NB4 (cell line): ENCODE measurements around the gene SLC27A1.

Experiments used
- DNase-seq: peaks from one replicate; pipeline ENCODE4 v3.0.0; 2010; ENCODE audit warnings: low read depth
- H3K4me3 ChIP-seq: one replicate; pipeline ENCODE4 v1.5.1; 2011; ENCODE audit warnings: mild to moderate bottlenecking, low read depth, low read length, moderate library complexity
- MYC ChIP-seq: IDR thresholded peaks from 2 replicates; pipeline ENCODE4 v1.6.1; 2011; ENCODE audit warnings: low read depth, low read length
- POLR2A ChIP-seq: IDR thresholded peaks from 2 replicates; pipeline ENCODE4 v1.6.1; 2011; ENCODE audit warnings: mild to moderate bottlenecking; ENCODE audit not compliant: insufficient read length; ENCODE audit errors: extremely low read depth
- TF ChIP-seq, protein P1 (sequence below): IDR thresholded peaks from 2 replicates; pipeline ENCODE4 v1.6.1; 2011; ENCODE audit warnings: low read depth, low read length
- TF ChIP-seq, protein P2 (sequence below): IDR thresholded peaks from one replicate; pipeline ENCODE4 v1.5.1; 2012; ENCODE audit warnings: low read depth, low read length

The SLC27A1 gene

DNA sequence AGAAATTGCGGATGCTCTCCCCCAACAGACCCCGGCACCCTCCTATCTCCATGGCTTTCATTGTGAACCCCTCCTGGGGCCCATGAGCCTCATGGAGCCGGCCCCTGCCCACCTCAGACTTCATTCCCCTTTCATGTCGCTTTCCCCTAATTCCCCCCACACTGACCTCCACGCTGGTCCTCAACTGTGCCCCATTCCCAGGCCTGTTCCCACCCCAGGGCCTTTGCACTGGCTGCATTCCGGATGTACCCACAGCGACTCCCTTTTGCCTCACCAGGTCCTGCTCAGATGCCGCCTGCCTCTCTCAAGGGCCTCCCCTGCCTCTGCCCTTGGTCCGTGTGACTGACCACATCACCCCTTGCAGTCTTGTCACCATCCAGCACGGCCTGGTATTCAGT, 13.3 kb downstream of the SLC27A1 start:
- no peak for DNase-seq
- H3K4me3 ChIP-seq, result no peak overlapping the region
- TF ChIP-seq, protein P1, sequence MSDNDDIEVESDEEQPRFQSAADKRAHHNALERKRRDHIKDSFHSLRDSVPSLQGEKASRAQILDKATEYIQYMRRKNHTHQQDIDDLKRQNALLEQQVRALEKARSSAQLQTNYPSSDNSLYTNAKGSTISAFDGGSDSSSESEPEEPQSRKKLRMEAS, result no peak
- no peak for TF ChIP-seq POLR2A
- TF ChIP-seq, protein P2, sequence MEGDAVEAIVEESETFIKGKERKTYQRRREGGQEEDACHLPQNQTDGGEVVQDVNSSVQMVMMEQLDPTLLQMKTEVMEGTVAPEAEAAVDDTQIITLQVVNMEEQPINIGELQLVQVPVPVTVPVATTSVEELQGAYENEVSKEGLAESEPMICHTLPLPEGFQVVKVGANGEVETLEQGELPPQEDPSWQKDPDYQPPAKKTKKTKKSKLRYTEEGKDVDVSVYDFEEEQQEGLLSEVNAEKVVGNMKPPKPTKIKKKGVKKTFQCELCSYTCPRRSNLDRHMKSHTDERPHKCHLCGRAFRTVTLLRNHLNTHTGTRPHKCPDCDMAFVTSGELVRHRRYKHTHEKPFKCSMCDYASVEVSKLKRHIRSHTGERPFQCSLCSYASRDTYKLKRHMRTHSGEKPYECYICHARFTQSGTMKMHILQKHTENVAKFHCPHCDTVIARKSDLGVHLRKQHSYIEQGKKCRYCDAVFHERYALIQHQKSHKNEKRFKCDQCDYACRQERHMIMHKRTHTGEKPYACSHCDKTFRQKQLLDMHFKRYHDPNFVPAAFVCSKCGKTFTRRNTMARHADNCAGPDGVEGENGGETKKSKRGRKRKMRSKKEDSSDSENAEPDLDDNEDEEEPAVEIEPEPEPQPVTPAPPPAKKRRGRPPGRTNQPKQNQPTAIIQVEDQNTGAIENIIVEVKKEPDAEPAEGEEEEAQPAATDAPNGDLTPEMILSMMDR, result no peak
- TF ChIP-seq MYC, result no peak

DNA sequence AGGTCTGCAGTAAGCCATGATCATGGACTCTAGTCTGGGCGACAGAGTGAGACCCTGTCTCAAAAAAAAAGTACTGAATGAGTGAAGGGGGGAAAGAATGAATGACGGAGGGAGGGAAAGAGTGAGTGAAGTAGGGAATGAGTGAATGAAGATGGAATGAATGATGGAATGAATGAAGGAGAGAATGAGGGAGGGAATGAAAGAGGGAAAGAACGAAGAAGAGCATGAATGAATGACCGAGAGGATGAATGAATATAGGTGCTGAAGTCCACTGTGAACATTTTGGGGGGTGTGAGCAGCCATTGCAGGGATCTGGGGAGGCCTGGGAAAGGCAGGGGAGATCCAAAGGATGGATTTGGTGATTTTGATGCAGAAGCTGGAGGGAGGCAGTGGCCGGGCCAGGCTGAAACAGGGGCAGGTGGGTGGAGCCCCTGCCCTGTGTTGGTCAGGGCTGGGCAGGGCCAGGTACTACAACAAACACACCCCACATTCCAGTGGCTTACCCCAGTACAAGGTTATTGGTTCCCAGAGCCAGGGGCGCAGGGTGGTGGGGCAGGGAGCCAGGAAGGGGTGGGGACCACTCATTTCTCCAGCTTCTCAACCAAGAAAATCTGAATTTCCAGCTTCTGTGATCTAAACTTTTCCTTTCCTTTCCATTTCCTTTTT, 14.3 kb downstream of the SLC27A1 start:
- no peak for DNase-seq
- no peak for TF ChIP-seq POLR2A
- TF ChIP-seq MYC, result no peak
- TF ChIP-seq, protein P1, result no peak
- TF ChIP-seq, protein P2, result no peak

DNA sequence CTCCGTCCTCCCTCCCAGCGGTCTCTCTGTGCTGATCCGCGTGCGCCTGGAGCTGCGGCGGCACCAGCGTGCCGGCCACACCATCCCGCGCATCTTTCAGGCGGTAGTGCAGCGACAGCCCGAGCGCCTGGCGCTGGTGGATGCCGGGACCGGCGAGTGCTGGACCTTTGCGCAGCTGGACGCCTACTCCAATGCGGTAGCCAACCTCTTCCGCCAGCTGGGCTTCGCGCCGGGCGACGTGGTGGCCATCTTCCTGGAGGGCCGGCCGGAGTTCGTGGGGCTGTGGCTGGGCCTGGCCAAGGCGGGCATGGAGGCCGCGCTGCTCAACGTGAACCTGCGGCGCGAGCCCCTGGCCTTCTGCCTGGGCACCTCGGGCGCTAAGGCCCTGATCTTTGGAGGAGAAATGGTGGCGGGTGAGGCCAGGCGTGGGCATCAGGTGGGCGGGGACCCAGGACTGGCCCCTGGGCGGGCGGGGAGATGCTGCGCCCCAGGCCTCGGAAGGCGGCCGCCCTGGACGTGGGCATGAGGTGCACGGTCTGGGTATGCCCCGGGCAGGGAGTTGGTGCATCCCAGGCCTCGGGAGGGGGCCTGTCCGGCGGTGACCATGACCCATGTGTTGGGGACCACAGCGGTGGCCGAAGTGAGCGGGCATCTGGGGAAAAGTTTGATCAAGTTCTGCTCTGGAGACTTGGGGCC, 16.4 kb downstream of the SLC27A1 start:
- H3K4me3 ChIP-seq, result no peak overlapping the region
- TF ChIP-seq MYC (no peak), POLR2A (no peak)
- TF ChIP-seq, protein P1, result no peak
- TF ChIP-seq, protein P2, result no peak
- DNase-seq, result no peak

More for the DNA sequence above, 14.3 kb downstream of the SLC27A1 start:
- no peak overlapping the region for H3K4me3 ChIP-seq

DNA sequence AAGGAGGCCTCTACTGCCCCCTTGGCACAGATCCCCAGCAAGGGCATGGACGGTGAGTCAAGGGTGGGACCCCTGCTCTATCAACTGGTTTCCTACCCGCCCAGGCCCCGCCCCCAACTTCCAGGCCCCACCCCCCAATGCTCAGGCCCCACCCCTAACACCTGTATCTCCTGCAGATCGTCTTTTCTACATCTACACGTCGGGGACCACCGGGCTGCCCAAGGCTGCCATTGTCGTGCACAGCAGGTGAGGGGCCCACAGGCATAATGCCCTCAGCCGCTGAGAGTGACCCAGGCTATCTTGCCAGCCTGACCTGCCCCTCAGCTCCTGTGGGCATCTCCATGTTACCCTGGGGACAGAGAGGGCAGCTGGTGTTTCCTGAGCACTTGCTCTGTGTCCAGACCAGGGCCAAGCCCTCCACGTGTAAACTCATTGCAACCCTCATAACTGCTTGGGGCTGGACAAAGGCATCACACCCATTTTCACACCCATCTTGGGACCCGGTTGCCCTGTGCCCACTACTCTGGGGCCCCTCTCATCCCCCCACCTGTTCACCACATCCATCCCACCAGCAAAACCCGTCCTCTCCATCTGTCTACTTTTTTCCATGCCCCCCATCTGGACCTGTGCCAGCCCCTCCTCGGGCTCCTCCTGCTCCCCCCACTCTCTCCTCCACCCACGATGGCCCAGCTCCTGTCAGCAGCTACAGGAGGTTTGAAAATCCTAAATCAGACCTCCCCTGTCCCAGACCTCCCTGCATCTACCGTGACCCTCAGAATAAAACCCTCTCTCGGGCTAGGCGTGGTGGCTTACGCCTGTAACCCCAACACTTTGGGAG, 17.2 kb downstream of the SLC27A1 start:
- no peak for DNase-seq
- TF ChIP-seq MYC (no peak), POLR2A (no peak)
- TF ChIP-seq, protein P1, result no peak
- TF ChIP-seq, protein P2, result no peak
- H3K4me3 ChIP-seq, result no peak overlapping the region

DNA sequence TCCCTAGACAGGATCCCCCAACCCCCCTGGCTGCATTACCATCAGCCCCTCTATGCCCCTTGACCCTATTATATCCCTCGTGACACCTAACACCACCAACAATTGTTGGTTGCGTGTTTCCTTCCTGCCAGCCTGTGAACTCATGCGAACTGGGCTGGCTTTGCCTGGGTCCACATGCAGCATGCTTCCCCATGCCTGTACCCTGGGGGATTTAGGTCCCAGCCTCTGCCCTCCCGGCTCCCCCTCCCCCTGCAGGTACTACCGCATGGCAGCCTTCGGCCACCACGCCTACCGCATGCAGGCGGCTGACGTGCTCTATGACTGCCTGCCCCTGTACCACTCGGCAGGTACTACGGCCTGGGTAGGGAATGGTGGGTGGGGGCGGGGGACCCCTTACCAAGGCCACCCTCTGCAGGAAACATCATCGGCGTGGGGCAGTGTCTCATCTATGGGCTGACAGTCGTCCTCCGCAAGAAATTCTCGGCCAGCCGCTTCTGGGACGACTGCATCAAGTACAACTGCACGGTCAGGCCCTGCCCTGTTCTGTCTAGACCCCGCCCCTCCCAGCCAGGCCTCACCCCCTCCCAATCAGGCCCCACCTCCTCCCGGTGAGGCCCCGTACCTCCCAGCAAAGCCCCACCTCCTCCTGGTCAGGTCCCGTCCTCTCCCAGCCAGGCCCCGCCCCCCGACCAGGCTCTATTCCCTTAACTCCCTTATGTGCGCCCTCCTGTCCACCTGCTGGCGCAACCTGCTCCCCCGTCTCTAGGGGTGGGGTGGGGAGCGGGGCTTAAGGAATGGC, 18.5 kb downstream of the SLC27A1 start:
- H3K4me3 ChIP-seq, result no peak overlapping the region
- TF ChIP-seq MYC, result no peak
- TF ChIP-seq POLR2A, result no peak
- TF ChIP-seq, protein P1, result peak; percentile 41; the same call in 1 of the 2 replicates
- TF ChIP-seq, protein P2, result peak; percentile 4
- peak; percentile 79 for DNase-seq
